ENCODE data around the gene MACROD2.

MACROD2 gene

DNA sequence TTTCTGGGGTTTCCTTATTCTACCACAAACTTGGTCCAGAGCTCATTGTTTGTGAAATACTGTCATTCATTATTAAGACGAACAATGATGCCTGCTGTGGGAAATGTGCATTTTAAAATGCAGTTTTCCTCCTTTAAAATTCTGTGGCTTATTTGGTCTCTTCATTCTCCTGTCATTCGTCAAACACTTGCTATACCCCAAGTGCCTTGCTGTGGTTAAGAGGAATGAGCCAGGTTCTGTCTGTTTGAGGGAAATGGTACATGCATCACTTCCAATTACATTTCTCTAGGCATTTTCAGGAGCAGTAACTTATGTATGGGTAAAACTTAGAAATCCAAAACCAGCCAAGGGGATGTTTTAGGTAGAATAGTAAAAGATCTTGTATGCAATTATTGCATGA is 1490.2 kb downstream of the MACROD2 start:
- Histone ChIP-seq H3K4me3 (no peak overlapping the region), H4K20me1 (no peaks in the 10 kb centered on the region), H3K27me3 (no peaks in the 10 kb centered on the region), H3K9me3 (no peaks in the 10 kb centered on the region), H3K9ac (no peak overlapping the region), H3K4me1 (no peaks in the 10 kb centered on the region), H3K27ac (no peak overlapping the region), H3K4me2 (no peak overlapping the region), H3K36me3 (no peaks in the 10 kb centered on the region)
- no peak for TF ChIP-seq Cebpa-rat (IDR thresholded peaks at IDR 0.05)

GRCh38 chr20:15487030-15487429 is 1491.7 kb downstream of the MACROD2 start:
- no peaks in the 10 kb centered on the region for H4K20me1 ChIP-seq
- no peak overlapping the region for H3K4me3 ChIP-seq
- no peak for TF ChIP-seq Cebpa-rat (IDR thresholded peaks at IDR 0.05)
- H3K27me3 ChIP-seq = no peaks in the 10 kb centered on the region
- H3K4me1 ChIP-seq = no peaks in the 10 kb centered on the region
- no peak overlapping the region for H3K4me2 ChIP-seq
- no peak overlapping the region for H3K27ac ChIP-seq
- H3K36me3 ChIP-seq = no peaks in the 10 kb centered on the region
- H3K9ac ChIP-seq = no peak overlapping the region
- H3K9me3 ChIP-seq = no peaks in the 10 kb centered on the region

GRCh38 chr20:15487682-15488081 is 1492.4 kb downstream of the MACROD2 start:
- no peaks in the 10 kb centered on the region for H4K20me1 ChIP-seq
- no peaks in the 10 kb centered on the region for H3K36me3 ChIP-seq
- no peaks in the 10 kb centered on the region for H3K9me3 ChIP-seq
- H3K4me3 ChIP-seq = no peak overlapping the region
- H3K9ac ChIP-seq = no peak overlapping the region
- H3K27ac ChIP-seq = no peak overlapping the region
- no peak overlapping the region for H3K4me2 ChIP-seq
- no peaks in the 10 kb centered on the region for H3K27me3 ChIP-seq
- TF ChIP-seq Cebpa-rat (IDR thresholded peaks at IDR 0.05) = no peak
- H3K4me1 ChIP-seq = no peaks in the 10 kb centered on the region

DNA sequence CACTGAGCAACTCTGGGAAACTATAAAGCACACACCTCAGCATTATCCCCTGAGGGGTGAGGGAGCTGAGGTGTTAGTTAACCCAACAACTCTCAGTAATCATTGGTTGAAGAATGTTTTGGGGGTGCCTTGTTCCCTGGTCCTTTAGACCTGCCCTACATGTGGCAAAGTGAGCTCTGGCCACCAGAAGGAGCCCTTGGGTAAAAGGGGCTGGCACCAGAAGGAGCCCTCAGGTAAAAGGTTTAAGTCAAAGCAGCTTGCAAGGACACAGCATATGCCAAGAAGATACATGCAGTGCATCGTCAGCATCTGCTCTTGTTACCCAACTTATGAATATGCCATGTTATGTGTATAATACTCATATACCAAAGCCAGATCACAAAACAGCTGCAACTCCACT is 1496.3 kb downstream of the MACROD2 start:
- Histone ChIP-seq H3K9me3 (no peaks in the 10 kb centered on the region), H3K27me3 (no peaks in the 10 kb centered on the region), H3K4me2 (no peak overlapping the region), H3K9ac (no peak overlapping the region), H3K36me3 (no peaks in the 10 kb centered on the region), H3K4me3 (no peak overlapping the region), H3K27ac (no peak overlapping the region), H3K4me1 (no peaks in the 10 kb centered on the region), H4K20me1 (no peaks in the 10 kb centered on the region)
- TF ChIP-seq Cebpa-rat (IDR thresholded peaks at IDR 0.05) = no peak

DNA sequence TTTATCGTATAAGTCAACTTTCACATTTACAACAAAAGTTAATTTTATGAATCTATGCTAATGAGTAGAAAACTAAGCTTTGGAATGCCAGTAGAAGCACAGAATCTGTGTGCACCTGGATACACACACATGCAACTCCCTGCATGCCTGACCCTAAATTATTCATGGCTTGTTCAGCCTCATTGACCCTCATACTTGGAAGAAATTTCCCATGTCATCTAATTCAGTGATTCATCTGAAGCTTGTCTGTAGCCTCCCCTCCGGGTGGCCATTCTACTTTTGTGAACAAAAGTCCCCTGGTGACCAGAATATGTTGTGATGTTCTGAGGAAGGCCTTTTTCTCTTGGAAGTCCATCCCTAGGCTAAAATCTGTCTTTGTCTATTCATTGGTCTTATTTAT is 1499.5 kb downstream of the MACROD2 start:
- no peaks in the 10 kb centered on the region for H3K27me3 ChIP-seq
- no peaks in the 10 kb centered on the region for H3K36me3 ChIP-seq
- H4K20me1 ChIP-seq = no peaks in the 10 kb centered on the region
- no peak overlapping the region for H3K4me2 ChIP-seq
- TF ChIP-seq Cebpa-rat (IDR thresholded peaks at IDR 0.05) = no peak
- H3K4me3 ChIP-seq = no peak overlapping the region
- H3K4me1 ChIP-seq = no peaks in the 10 kb centered on the region
- H3K27ac ChIP-seq = no peak overlapping the region
- no peak overlapping the region for H3K9ac ChIP-seq
- no peaks in the 10 kb centered on the region for H3K9me3 ChIP-seq

- no peaks in the 10 kb centered on the region for H3K4me1 ChIP-seq
- H3K9me3 ChIP-seq = no peaks in the 10 kb centered on the region
- H3K27me3 ChIP-seq = no peaks in the 10 kb centered on the region
- H4K20me1 ChIP-seq = no peaks in the 10 kb centered on the region
- no peak overlapping the region for H3K4me3 ChIP-seq
- no peak overlapping the region for H3K27ac ChIP-seq
- TF ChIP-seq Cebpa-rat (IDR thresholded peaks at IDR 0.05) = no peak
- no peak overlapping the region for H3K9ac ChIP-seq
- H3K36me3 ChIP-seq = no peaks in the 10 kb centered on the region
- H3K4me2 ChIP-seq = no peak overlapping the region
Measured at GRCh38 chr20:15496501-15497039, 1501.3 kb downstream of the MACROD2 start.

- no peak overlapping the region for H3K9ac ChIP-seq
- H3K4me2 ChIP-seq = no peak overlapping the region
- H3K27ac ChIP-seq = no peak overlapping the region
- no peak overlapping the region for H3K4me3 ChIP-seq
- no peaks in the 10 kb centered on the region for H3K27me3 ChIP-seq
- no peaks in the 10 kb centered on the region for H4K20me1 ChIP-seq
- H3K36me3 ChIP-seq = no peaks in the 10 kb centered on the region
- TF ChIP-seq Cebpa-rat (IDR thresholded peaks at IDR 0.05) = no peak
- no peaks in the 10 kb centered on the region for H3K9me3 ChIP-seq
- H3K4me1 ChIP-seq = no peaks in the 10 kb centered on the region
Measured at GRCh38 chr20:15498926-15499325, 1503.6 kb downstream of the MACROD2 start.

DNA sequence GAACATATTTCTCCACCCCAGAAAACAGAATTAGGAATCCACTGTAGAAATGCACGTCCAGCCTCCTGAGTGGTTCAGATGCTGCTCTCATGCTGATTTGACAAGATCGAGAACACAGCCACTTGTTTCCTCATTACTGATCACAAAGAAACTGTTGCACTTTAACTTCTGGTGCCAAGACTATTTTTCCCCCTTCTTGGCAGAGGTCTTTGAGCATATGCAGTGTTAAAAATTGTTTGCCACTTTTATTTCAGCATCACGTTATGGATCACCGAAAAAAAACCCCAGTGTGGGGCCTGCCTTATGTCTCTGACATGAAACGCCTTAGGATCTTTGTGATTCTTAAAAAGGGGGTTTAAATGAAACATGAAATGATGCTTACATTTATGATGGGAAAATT is 1511.0 kb downstream of the MACROD2 start:
- Histone ChIP-seq H3K9me3 (no peaks in the 10 kb centered on the region), H3K27ac (no peak overlapping the region), H4K20me1 (no peaks in the 10 kb centered on the region), H3K4me1 (no peaks in the 10 kb centered on the region), H3K4me3 (no peak overlapping the region), H3K36me3 (no peaks in the 10 kb centered on the region), H3K27me3 (no peaks in the 10 kb centered on the region), H3K9ac (no peak overlapping the region), H3K4me2 (no peak overlapping the region)
- TF ChIP-seq Cebpa-rat (IDR thresholded peaks at IDR 0.05) = no peak

GRCh38 chr20:15507151-15507550 is 1511.8 kb downstream of the MACROD2 start:
- Histone ChIP-seq H4K20me1 (no peaks in the 10 kb centered on the region), H3K4me2 (no peak overlapping the region), H3K9ac (no peak overlapping the region), H3K4me3 (no peak overlapping the region), H3K9me3 (no peaks in the 10 kb centered on the region), H3K36me3 (no peaks in the 10 kb centered on the region), H3K27ac (no peak overlapping the region), H3K4me1 (no peaks in the 10 kb centered on the region), H3K27me3 (no peaks in the 10 kb centered on the region)
- TF ChIP-seq Cebpa-rat (IDR thresholded peaks at IDR 0.05) = no peak

DNA sequence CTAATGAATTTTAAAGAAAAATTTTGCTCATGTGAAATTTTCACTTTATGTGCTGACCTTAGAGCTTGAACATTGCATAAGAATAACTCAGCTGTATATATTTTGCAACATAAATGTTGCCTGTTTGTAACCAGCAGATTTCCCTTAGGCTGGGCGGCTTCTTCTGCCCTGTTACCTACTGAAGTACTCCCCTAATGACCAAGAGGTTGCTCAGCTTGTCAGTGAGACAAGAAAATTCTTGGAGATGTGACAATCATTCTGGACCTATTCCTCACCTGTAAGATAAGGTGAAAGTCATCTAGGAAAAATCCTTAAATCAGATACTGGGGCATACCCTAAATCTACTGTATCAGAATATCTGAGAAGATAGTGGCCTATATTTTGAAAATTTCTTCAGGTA is 1516.2 kb downstream of the MACROD2 start:
- Histone ChIP-seq H3K27ac (no peak overlapping the region), H3K4me3 (no peak overlapping the region)
- TF ChIP-seq Cebpa-rat (IDR thresholded peaks at IDR 0.05) = no peak

DNA sequence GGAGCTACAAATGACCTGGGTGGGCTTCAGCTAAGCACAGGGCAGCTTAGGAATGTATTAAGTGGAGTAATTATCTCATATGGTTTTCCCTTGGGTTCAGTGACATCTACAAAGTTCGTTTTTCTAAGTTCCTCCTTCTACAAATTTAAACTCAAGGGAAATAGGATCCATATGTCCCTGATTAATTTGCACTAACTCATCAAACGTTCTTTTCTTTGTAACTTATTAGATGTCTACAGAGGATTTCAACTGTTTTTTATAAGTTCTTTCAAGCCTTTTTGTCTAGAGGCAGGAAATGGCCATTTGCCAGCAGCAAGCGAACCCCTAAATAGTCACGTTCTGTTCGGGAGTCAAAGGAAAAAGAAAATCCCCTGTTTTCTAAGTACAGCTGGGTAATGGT is 1517.6 kb downstream of the MACROD2 start:
- TF ChIP-seq Cebpa-rat (IDR thresholded peaks at IDR 0.05) = no peak
- Histone ChIP-seq H3K27me3 (no peaks in the 10 kb centered on the region), H3K27ac (no peak overlapping the region)

More for the DNA sequence above, 1516.2 kb downstream of the MACROD2 start:
- no peaks in the 10 kb centered on the region for H3K27me3 ChIP-seq
- H4K20me1 ChIP-seq = no peaks in the 10 kb centered on the region
- H3K36me3 ChIP-seq = no peaks in the 10 kb centered on the region
- no peaks in the 10 kb centered on the region for H3K9me3 ChIP-seq
- no peak overlapping the region for H3K4me2 ChIP-seq
- no peak overlapping the region for H3K9ac ChIP-seq
- no peaks in the 10 kb centered on the region for H3K4me1 ChIP-seq

More for the DNA sequence above, 1517.6 kb downstream of the MACROD2 start:
- no peak overlapping the region for H3K4me2 ChIP-seq
- no peak overlapping the region for H3K9ac ChIP-seq
- no peak overlapping the region for H3K4me3 ChIP-seq
- H3K4me1 ChIP-seq = no peaks in the 10 kb centered on the region
- no peaks in the 10 kb centered on the region for H3K9me3 ChIP-seq
- H3K36me3 ChIP-seq = no peaks in the 10 kb centered on the region
- no peaks in the 10 kb centered on the region for H4K20me1 ChIP-seq

Measured in BLaER1 (cell line).